Measurements from ENCODE around the gene R3HDML.

- TF ChIP-seq POLR2AphosphoS5 (IDR thresholded peaks at IDR 0.05): no peak
- TF ChIP-seq CTCF (IDR thresholded peaks at IDR 0.05): no peak
- no peak for TF ChIP-seq POLR2A (IDR thresholded peaks at IDR 0.05; ENCODE audit: low read depth)
- no peak for TF ChIP-seq EP300 (IDR thresholded peaks at IDR 0.05)
These were observed 39.1 kb upstream of the R3HDML start for GRCh38 chr20:44297721-44298120.
